ENCODE data around the gene PHLPP1.

DNA sequence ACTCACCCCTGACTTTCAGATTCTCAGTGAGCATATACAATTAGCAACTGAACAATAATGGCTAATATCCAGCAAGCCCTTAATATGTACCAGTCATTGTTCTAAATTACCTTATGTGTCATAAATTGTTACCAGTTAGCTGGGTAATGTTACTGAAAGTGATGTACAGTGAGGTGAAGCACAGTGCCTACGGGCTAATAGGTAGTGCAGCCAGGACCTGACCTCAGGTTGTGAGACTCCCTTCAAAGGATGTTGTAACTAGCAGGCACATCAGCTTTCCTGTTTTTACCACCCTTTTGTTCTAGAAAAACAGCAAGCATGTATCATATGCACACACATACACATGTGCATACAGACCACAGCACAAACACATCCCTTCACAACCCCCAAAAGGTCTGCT lies 258.3 kb downstream of the PHLPP1 start:
- no peak for TF ChIP-seq POLR2A (IDR thresholded peaks at IDR 0.05)
- TF ChIP-seq, protein P1, sequence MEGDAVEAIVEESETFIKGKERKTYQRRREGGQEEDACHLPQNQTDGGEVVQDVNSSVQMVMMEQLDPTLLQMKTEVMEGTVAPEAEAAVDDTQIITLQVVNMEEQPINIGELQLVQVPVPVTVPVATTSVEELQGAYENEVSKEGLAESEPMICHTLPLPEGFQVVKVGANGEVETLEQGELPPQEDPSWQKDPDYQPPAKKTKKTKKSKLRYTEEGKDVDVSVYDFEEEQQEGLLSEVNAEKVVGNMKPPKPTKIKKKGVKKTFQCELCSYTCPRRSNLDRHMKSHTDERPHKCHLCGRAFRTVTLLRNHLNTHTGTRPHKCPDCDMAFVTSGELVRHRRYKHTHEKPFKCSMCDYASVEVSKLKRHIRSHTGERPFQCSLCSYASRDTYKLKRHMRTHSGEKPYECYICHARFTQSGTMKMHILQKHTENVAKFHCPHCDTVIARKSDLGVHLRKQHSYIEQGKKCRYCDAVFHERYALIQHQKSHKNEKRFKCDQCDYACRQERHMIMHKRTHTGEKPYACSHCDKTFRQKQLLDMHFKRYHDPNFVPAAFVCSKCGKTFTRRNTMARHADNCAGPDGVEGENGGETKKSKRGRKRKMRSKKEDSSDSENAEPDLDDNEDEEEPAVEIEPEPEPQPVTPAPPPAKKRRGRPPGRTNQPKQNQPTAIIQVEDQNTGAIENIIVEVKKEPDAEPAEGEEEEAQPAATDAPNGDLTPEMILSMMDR (IDR thresholded peaks at IDR 0.05): no peak

All from Peyer's patch (tissue), 4 donors.